Nephron (organoid): ENCODE measurements around the gene ERG.

Experiments
- H3K27ac Mint-ChIP-seq, 3 experiments: 2 replicates each; pipeline ENCODE4 v1.8.0; 2020; ENCODE audit warnings: mixed read lengths in 3 of 3, mild to moderate bottlenecking in 2 of 3, moderate library complexity in 1 of 3
- H3K27me3 Mint-ChIP-seq: 2 replicates; pipeline ENCODE4 v1.8.0; 2021; ENCODE audit warnings: low read depth, mild to moderate bottlenecking, moderate library complexity, mixed read lengths
- H3K36me3 Mint-ChIP-seq: 2 replicates; pipeline ENCODE4 v1.8.0; 2020; ENCODE audit warnings: low read depth, mixed read lengths
- H3K4me1 Mint-ChIP-seq: 2 replicates; pipeline ENCODE4 v1.8.0; 2020; ENCODE audit warnings: mixed read lengths
- H3K4me3 Mint-ChIP-seq, 3 experiments: 2 replicates each; pipeline ENCODE4 v1.8.0; 2020; ENCODE audit warnings: mild to moderate bottlenecking in 3 of 3, mixed read lengths in 3 of 3, moderate library complexity in 2 of 3
- H3K9me3 Mint-ChIP-seq: 2 replicates; pipeline ENCODE4 v1.8.0; 2020; ENCODE audit warnings: mixed read lengths
- TF ChIP-seq, protein P1 (sequence below), 3 experiments: fragments of 200-600 bp; sonication (generic); IDR thresholded peaks; one replicate each; pipeline ENCODE4 v1.5.0; 2021; ENCODE audit warnings: antibody characterized with exemption in 3 of 3; ENCODE audit not compliant: unreplicated experiment in 3 of 3

ERG gene

GRCh38 chr21:38355992-38356781 is 142.1 kb downstream of the ERG start:
- Mint-ChIP-seq H3K4me1 (peaks cover 26% of the 10 kb centered on the region), H3K9me3 (no peaks in the 10 kb centered on the region), H3K36me3 (no peaks in the 10 kb centered on the region), H3K27me3 (peaks cover 32% of the 10 kb centered on the region), H3K4me3 (no peak overlapping the region), H3K27ac (no peak overlapping the region)
- TF ChIP-seq, protein P1, sequence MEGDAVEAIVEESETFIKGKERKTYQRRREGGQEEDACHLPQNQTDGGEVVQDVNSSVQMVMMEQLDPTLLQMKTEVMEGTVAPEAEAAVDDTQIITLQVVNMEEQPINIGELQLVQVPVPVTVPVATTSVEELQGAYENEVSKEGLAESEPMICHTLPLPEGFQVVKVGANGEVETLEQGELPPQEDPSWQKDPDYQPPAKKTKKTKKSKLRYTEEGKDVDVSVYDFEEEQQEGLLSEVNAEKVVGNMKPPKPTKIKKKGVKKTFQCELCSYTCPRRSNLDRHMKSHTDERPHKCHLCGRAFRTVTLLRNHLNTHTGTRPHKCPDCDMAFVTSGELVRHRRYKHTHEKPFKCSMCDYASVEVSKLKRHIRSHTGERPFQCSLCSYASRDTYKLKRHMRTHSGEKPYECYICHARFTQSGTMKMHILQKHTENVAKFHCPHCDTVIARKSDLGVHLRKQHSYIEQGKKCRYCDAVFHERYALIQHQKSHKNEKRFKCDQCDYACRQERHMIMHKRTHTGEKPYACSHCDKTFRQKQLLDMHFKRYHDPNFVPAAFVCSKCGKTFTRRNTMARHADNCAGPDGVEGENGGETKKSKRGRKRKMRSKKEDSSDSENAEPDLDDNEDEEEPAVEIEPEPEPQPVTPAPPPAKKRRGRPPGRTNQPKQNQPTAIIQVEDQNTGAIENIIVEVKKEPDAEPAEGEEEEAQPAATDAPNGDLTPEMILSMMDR (IDR thresholded peaks at IDR 0.05; ENCODE audit: unreplicated experiment in 3 of 3): peak; percentile 95 to 99 (median 98)

DNA sequence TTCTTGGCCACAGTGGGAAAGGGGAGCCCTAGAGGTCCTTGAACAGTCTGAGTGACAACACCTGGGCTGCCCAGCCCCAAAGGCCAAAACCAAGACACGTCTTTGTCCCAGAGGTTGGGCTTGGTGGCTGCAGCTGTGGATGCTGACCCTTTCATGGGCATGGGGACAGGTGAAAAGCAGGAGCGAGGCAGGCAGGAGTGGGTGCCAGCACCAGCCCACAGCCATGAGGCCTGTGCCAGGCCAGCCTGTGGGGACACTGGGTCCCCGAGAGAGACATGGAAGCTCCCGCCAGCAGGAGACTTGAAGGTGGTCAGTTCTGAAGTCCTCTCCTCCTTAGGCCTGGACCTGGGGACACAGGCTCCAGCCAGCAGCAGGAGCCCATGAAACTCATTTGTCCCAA is 142.9 kb downstream of the ERG start:
- Mint-ChIP-seq H3K36me3 (no peaks in the 10 kb centered on the region), H3K27me3 (peaks cover 28% of the 10 kb centered on the region), H3K4me1 (peaks cover 31% of the 10 kb centered on the region), H3K9me3 (no peaks in the 10 kb centered on the region), H3K4me3 (no peak overlapping the region), H3K27ac (no peak overlapping the region)
- TF ChIP-seq, protein P1 (IDR thresholded peaks at IDR 0.05; ENCODE audit: unreplicated experiment in 3 of 3): no peak

- Mint-ChIP-seq H3K27ac (no peak overlapping the region), H3K9me3 (no peaks in the 10 kb centered on the region), H3K36me3 (no peaks in the 10 kb centered on the region), H3K27me3 (peaks cover 32% of the 10 kb centered on the region), H3K4me3 (no peak overlapping the region), H3K4me1 (peaks cover 37% of the 10 kb centered on the region)
- TF ChIP-seq, protein P1 (IDR thresholded peaks at IDR 0.05; ENCODE audit: unreplicated experiment in 3 of 3): no peak
Observed at GRCh38 chr21:38354746-38355145, 143.5 kb downstream of the ERG start.

GRCh38 chr21:38354231-38354630 is 144.0 kb downstream of the ERG start:
- H3K27ac Mint-ChIP-seq: no peak overlapping the region
- TF ChIP-seq, protein P1 (IDR thresholded peaks at IDR 0.05; ENCODE audit: unreplicated experiment in 3 of 3): no peak
- H3K27me3 Mint-ChIP-seq: peaks cover 33% of the 10 kb centered on the region

GRCh38 chr21:38352536-38353219 is 145.6 kb downstream of the ERG start:
- Mint-ChIP-seq H3K4me3 (no peak overlapping the region), H3K9me3 (no peaks in the 10 kb centered on the region), H3K27ac (peak overlapping the region; percentile 12 to 67 (median 48))

More at GRCh38 chr21:38354231-38354630, 144.0 kb downstream of the ERG start:
- Mint-ChIP-seq H3K9me3 (no peaks in the 10 kb centered on the region), H3K4me1 (peaks cover 43% of the 10 kb centered on the region), H3K36me3 (no peaks in the 10 kb centered on the region), H3K4me3 (no peak overlapping the region)

More at GRCh38 chr21:38352536-38353219, 145.6 kb downstream of the ERG start:
- Mint-ChIP-seq H3K4me1 (peaks cover 57% of the 10 kb centered on the region), H3K27me3 (peaks cover 39% of the 10 kb centered on the region), H3K36me3 (no peaks in the 10 kb centered on the region)
- TF ChIP-seq, protein P1 (IDR thresholded peaks at IDR 0.05; ENCODE audit: unreplicated experiment in 3 of 3): peak; percentile 77 to 84 (median 81)
